Measurements from ENCODE around the gene RTN4.

Gene RTN4

DNA sequence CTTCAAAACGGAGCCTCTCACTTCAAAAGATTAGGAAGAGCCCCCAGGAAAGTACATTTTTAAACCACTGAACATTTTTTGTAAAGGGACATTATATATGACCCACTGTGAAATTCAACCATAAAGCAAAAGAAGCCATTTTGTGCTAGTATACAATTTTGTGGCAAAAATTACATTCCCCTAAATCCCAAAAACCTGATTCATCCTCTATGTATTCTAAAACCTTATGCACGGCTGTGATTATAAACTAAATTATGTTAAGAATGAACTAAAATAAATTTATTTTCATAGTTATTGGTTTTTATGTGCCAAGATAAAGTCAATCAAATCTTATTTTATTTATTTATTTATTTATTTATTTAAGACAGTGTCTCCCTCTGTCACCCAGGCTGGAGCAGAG is 48.5 kb downstream of the RTN4 start:
- no peak for ATAC-seq
- TF ChIP-seq CSDC2 (CRISPR knock-in tag; IDR thresholded peaks at IDR 0.05) (no peak), ZFP3 (CRISPR knock-in tag; IDR thresholded peaks at IDR 0.05) (no peak), BACH2 (CRISPR knock-in tag; IDR thresholded peaks at IDR 0.05; ENCODE audit: borderline replicate concordance) (no peak), ZNF70 (CRISPR knock-in tag; IDR thresholded peaks at IDR 0.05) (no peak), ZFP30 (CRISPR knock-in tag; IDR thresholded peaks at IDR 0.05) (no peak), OSR1 (CRISPR knock-in tag; IDR thresholded peaks at IDR 0.05) (no peak), TCF4 (CRISPR knock-in tag; IDR thresholded peaks at IDR 0.05; ENCODE audit: borderline replicate concordance) (no peak), ISL1 (CRISPR knock-in tag; IDR thresholded peaks at IDR 0.05) (no peak), ARNTL (CRISPR knock-in tag; IDR thresholded peaks at IDR 0.05; ENCODE audit: borderline replicate concordance, low read depth) (no peak), ZNF8 (CRISPR knock-in tag; IDR thresholded peaks at IDR 0.05) (no peak), RARB (CRISPR knock-in tag; IDR thresholded peaks at IDR 0.05) (no peak), PPARA (CRISPR knock-in tag; IDR thresholded peaks at IDR 0.05; ENCODE audit: borderline replicate concordance) (no peak), ESRRG (CRISPR knock-in tag; IDR thresholded peaks at IDR 0.05) (no peak), ZNF565 (CRISPR knock-in tag; conservative IDR thresholded peaks at IDR 0.05; ENCODE audit: low read depth) (no peak), SNAI2 (CRISPR knock-in tag; IDR thresholded peaks at IDR 0.05) (no peak), GLIS3 (CRISPR knock-in tag; IDR thresholded peaks at IDR 0.05) (no peak)
- TF ChIP-seq, protein P1, sequence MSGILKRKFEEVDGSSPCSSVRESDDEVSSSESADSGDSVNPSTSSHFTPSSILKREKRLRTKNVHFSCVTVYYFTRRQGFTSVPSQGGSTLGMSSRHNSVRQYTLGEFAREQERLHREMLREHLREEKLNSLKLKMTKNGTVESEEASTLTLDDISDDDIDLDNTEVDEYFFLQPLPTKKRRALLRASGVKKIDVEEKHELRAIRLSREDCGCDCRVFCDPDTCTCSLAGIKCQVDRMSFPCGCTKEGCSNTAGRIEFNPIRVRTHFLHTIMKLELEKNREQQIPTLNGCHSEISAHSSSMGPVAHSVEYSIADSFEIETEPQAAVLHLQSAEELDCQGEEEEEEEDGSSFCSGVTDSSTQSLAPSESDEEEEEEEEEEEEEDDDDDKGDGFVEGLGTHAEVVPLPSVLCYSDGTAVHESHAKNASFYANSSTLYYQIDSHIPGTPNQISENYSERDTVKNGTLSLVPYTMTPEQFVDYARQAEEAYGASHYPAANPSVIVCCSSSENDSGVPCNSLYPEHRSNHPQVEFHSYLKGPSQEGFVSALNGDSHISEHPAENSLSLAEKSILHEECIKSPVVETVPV (CRISPR knock-in tag; IDR thresholded peaks at IDR 0.05) = no peak
- TF ChIP-seq, protein P2, sequence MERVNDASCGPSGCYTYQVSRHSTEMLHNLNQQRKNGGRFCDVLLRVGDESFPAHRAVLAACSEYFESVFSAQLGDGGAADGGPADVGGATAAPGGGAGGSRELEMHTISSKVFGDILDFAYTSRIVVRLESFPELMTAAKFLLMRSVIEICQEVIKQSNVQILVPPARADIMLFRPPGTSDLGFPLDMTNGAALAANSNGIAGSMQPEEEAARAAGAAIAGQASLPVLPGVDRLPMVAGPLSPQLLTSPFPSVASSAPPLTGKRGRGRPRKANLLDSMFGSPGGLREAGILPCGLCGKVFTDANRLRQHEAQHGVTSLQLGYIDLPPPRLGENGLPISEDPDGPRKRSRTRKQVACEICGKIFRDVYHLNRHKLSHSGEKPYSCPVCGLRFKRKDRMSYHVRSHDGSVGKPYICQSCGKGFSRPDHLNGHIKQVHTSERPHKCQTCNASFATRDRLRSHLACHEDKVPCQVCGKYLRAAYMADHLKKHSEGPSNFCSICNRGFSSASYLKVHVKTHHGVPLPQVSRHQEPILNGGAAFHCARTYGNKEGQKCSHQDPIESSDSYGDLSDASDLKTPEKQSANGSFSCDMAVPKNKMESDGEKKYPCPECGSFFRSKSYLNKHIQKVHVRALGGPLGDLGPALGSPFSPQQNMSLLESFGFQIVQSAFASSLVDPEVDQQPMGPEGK (CRISPR knock-in tag; IDR thresholded peaks at IDR 0.05; ENCODE audit: borderline replicate concordance) = no peak
- TF ChIP-seq, protein P3, sequence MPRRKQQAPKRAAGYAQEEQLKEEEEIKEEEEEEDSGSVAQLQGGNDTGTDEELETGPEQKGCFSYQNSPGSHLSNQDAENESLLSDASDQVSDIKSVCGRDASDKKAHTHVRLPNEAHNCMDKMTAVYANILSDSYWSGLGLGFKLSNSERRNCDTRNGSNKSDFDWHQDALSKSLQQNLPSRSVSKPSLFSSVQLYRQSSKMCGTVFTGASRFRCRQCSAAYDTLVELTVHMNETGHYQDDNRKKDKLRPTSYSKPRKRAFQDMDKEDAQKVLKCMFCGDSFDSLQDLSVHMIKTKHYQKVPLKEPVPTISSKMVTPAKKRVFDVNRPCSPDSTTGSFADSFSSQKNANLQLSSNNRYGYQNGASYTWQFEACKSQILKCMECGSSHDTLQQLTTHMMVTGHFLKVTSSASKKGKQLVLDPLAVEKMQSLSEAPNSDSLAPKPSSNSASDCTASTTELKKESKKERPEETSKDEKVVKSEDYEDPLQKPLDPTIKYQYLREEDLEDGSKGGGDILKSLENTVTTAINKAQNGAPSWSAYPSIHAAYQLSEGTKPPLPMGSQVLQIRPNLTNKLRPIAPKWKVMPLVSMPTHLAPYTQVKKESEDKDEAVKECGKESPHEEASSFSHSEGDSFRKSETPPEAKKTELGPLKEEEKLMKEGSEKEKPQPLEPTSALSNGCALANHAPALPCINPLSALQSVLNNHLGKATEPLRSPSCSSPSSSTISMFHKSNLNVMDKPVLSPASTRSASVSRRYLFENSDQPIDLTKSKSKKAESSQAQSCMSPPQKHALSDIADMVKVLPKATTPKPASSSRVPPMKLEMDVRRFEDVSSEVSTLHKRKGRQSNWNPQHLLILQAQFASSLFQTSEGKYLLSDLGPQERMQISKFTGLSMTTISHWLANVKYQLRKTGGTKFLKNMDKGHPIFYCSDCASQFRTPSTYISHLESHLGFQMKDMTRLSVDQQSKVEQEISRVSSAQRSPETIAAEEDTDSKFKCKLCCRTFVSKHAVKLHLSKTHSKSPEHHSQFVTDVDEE (CRISPR knock-in tag; IDR thresholded peaks at IDR 0.05) = no peak

DNA sequence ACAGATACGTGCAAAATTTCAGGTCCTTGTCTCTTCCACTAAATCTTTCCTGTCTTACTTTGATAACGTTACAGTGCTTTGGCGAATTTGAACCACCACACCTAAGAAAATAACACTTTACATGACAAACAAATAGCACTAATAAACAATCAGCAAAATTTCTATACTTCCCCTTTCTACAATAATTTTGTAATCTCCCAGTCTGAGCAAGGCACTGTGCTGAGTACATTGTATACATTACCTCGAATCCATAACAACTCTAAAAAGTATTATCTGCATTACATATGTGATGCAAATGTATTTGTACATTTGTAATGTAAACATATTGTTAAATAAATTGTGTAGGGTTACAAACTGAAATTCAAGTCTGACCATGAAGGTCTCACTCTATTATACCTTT is 49.9 kb downstream of the RTN4 start:
- TF ChIP-seq PPARA (CRISPR knock-in tag; IDR thresholded peaks at IDR 0.05; ENCODE audit: borderline replicate concordance) = no peak
- TF ChIP-seq RARB (CRISPR knock-in tag; IDR thresholded peaks at IDR 0.05) = no peak
- TF ChIP-seq ISL1 (CRISPR knock-in tag; IDR thresholded peaks at IDR 0.05) = no peak
- TF ChIP-seq, protein P3 (CRISPR knock-in tag; IDR thresholded peaks at IDR 0.05) = no peak
- no peak for ATAC-seq

DNA sequence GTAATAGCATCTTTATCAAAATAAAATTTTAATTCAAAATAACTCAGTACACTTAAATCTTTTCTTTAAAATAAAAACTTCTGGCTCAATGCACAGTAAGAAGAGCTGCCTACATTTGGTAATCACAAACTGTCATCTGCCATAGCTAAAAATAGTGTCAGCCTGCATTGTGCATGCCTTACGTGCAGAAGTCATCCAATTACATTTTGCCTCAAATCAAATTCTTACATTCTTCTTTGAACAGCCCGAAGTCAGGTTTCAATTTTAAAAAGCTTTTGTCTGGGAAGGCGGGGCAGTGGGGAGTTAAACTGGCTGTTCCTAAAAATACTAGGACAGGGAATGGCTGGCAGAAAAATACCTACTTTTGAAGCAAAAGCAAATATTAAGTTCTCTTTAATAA is 51.1 kb downstream of the RTN4 start:
- ATAC-seq = peak; percentile 82
- TF ChIP-seq, protein P1 (CRISPR knock-in tag; IDR thresholded peaks at IDR 0.05) = no peak
- TF ChIP-seq ISL1 (CRISPR knock-in tag; IDR thresholded peaks at IDR 0.05) = peak; percentile 63
- TF ChIP-seq, protein P2 (CRISPR knock-in tag; IDR thresholded peaks at IDR 0.05; ENCODE audit: borderline replicate concordance) = no peak
